SU-DHL-6 (cell line): ENCODE results near the gene NCLN.

Experiments used
- H2AFZ ChIP-seq: fragments of 200-600 bp; sonication (generic); 2 replicates; pipeline ENCODE4 v1.6.1; 2014; ENCODE audit warnings: low read depth, mild to moderate bottlenecking, moderate library complexity, mixed read lengths, antibody characterized with exemption, low read length; ENCODE audit not compliant: severe bottlenecking
- H3F3A ChIP-seq: fragments of 200-600 bp; shearing (Covaris generic); 2 replicates; pipeline ENCODE4 v1.6.0; 2016; ENCODE audit warnings: antibody characterized with exemption, mild to moderate bottlenecking; ENCODE audit not compliant: insufficient read depth
- H3K27ac ChIP-seq: fragments of 200-600 bp; sonication (generic); 2 replicates; pipeline ENCODE4 v1.5.1; 2016; ENCODE audit warnings: low read depth, mild to moderate bottlenecking, low read length, moderate library complexity, mixed read lengths
- H3K27me3 ChIP-seq: fragments of 200-600 bp; sonication (generic), shearing (Covaris generic); 2 replicates; pipeline ENCODE4 v1.6.0; 2014; ENCODE audit warnings: mild to moderate bottlenecking, low read length
- H3K36me3 ChIP-seq: fragments of 200-600 bp; sonication (generic); 2 replicates; pipeline ENCODE4 v1.6.1; 2014; ENCODE audit warnings: mild to moderate bottlenecking, low read length, mixed read lengths
- H3K4me2 ChIP-seq: fragments of 300-600, 200-600 bp; shearing (Covaris generic), sonication (generic); 2 replicates; pipeline ENCODE4 v1.6.0; 2014; ENCODE audit warnings: low read length, low read depth, mild to moderate bottlenecking; ENCODE audit not compliant: poor library complexity, severe bottlenecking
- H3K4me3 ChIP-seq: fragments of 200-600 bp; sonication (generic); 2 replicates; pipeline ENCODE4 v1.5.1; 2014; ENCODE audit warnings: antibody characterized with exemption, low read length, mild to moderate bottlenecking, mixed read lengths; ENCODE audit not compliant: insufficient read depth, poor library complexity, severe bottlenecking
- H3K79me2 ChIP-seq: fragments of 200-600 bp; sonication (generic); 2 replicates; pipeline ENCODE4 v1.6.1; 2014; ENCODE audit warnings: mild to moderate bottlenecking, low read length, moderate library complexity; ENCODE audit not compliant: insufficient read depth
- H3K9ac ChIP-seq: fragments of 200-600 bp; sonication (generic); 2 replicates; pipeline ENCODE4 v1.7.0; 2014; ENCODE audit warnings: mild to moderate bottlenecking, low read length
- H3K9me2 ChIP-seq: fragments of 200-600 bp; sonication (generic); replicated peaks from 2 replicates; pipeline ENCODE4 v1.6.1; 2014; ENCODE audit warnings: low read length; ENCODE audit not compliant: insufficient read depth
- H3K9me3 ChIP-seq: fragments of 200-600 bp; sonication (generic); 2 replicates; pipeline ENCODE4 v1.6.1; 2014; ENCODE audit warnings: low read length, mixed read lengths; ENCODE audit not compliant: insufficient read depth
- H4K20me1 ChIP-seq: fragments of 200-600 bp; sonication (generic); 2 replicates; pipeline ENCODE4 v1.6.1; 2014; ENCODE audit warnings: low read depth, mild to moderate bottlenecking, antibody characterized with exemption, low read length, moderate library complexity, mixed read lengths
- CTCF ChIP-seq: fragments of 200-600 bp; sonication (generic); IDR thresholded peaks from one replicate; pipeline ENCODE4 v1.5.1; 2017; ENCODE audit warnings: antibody characterized with exemption, mild to moderate bottlenecking, low read length, moderate library complexity; ENCODE audit not compliant: insufficient read depth, poor library complexity, severe bottlenecking
- EZH2phosphoT487 ChIP-seq: fragments of 200-600 bp; sonication (generic), shearing (Covaris generic); conservative IDR thresholded peaks from 2 replicates; pipeline ENCODE4 v1.6.1; 2018; ENCODE audit warnings: mild to moderate bottlenecking, antibody characterized with exemption, low read length, moderate library complexity, mixed read lengths

NCLN gene

GRCh38 chr19:3175781-3176714 lies 9.7 kb upstream of the NCLN start:
- H4K20me1 ChIP-seq: no peaks in the 10 kb centered on the region
- TF ChIP-seq EZH2phosphoT487 (no peak), CTCF (no peak)
- H3K4me3 ChIP-seq: no peak overlapping the region
- no peaks in the 10 kb centered on the region for H3K9me3 ChIP-seq
- no peak overlapping the region for H3K9ac ChIP-seq
- H3K4me2 ChIP-seq: no peak overlapping the region
- H3K79me2 ChIP-seq: no peaks in the 10 kb centered on the region
- no peaks in the 10 kb centered on the region for H3K36me3 ChIP-seq
- H3K27me3 ChIP-seq: no peaks in the 10 kb centered on the region
- no peak overlapping the region for H3K27ac ChIP-seq
- H3K9me2 ChIP-seq: no peaks in the 10 kb centered on the region
- H2AFZ ChIP-seq: no peak overlapping the region
- no peaks in the 10 kb centered on the region for H3F3A ChIP-seq

- Histone ChIP-seq H2AFZ (no peak overlapping the region), H3F3A (no peaks in the 10 kb centered on the region), H4K20me1 (no peaks in the 10 kb centered on the region), H3K79me2 (no peaks in the 10 kb centered on the region), H3K9ac (no peak overlapping the region), H3K27me3 (no peaks in the 10 kb centered on the region), H3K4me2 (no peak overlapping the region), H3K4me3 (no peak overlapping the region), H3K9me2 (no peaks in the 10 kb centered on the region), H3K27ac (no peak overlapping the region), H3K36me3 (no peaks in the 10 kb centered on the region), H3K9me3 (no peaks in the 10 kb centered on the region)
- TF ChIP-seq CTCF (no peak), EZH2phosphoT487 (no peak)
Observed at GRCh38 chr19:3176715-3177501, 8.8 kb upstream of the NCLN start.

GRCh38 chr19:3178377-3178972 lies 7.3 kb upstream of the NCLN start, which contains the start of gene S1PR4:
TSS of gene S1PR4 (plus strand) at chr19:3178769. CDS start at chr19:3178793, 24 bp downstream.
- H3K27me3 ChIP-seq: no peaks in the 10 kb centered on the region
- H3F3A ChIP-seq: no peaks in the 10 kb centered on the region
- no peak within 1 kb of the TSS for H3K4me3 ChIP-seq
- no peaks in the 10 kb centered on the region for H3K36me3 ChIP-seq
- H4K20me1 ChIP-seq: no peaks in the 10 kb centered on the region
- no peak within 1 kb of the TSS for H3K4me2 ChIP-seq
- no peak for TF ChIP-seq EZH2phosphoT487
- H3K27ac ChIP-seq: no peak within 1 kb of the TSS
- no peaks in the 10 kb centered on the region for H3K9me3 ChIP-seq
- H3K9ac ChIP-seq: no peak within 1 kb of the TSS
- H3K79me2 ChIP-seq: no peaks in the 10 kb centered on the region
- H3K9me2 ChIP-seq: no peaks in the 10 kb centered on the region
- H2AFZ ChIP-seq: no peak within 1 kb of the TSS
